Activated T-cell treated with anti-CD3 and anti-CD28 coated beads, Interleukin-2, amount 50 U/mL, for 72 hours (primary cell): Measurements from ENCODE around the gene FGF1. TPM values are rescaled to one million over a fixed set of nuclear protein-coding genes. Genes with fewer than 3 reads are reported as not detected.
A peak's percentile ranks its signal among the peaks of the same experiment; 100 is the strongest.

Experiments
- ATAC-seq, 2 donors: fragments of 150-1000 bp; cut with Tn5 transposase; replicated peaks in 1 of 2; 2 replicates each; pipeline ENCODE4 v1.10.0; 2021; ENCODE audit warnings: moderate library complexity in 2 of 2, mild to moderate bottlenecking in 1 of 2
- DNase-seq, 2 donors: peaks; one replicate each; pipeline ENCODE4 v3.0.0; 2021 to 2022; ENCODE audit warnings: mixed read lengths in 1 of 2
- H3K27ac Mint-ChIP-seq: one replicate; pipeline ENCODE4 v1.8.0; 2022; ENCODE audit warnings: mild to moderate bottlenecking, moderate library complexity, mixed read lengths
- H3K27me3 Mint-ChIP-seq: one replicate; pipeline ENCODE4 v1.8.0; 2022; ENCODE audit warnings: low read depth, mixed read lengths
- H3K36me3 Mint-ChIP-seq, 2 donors: one replicate each; pipeline ENCODE4 v1.8.0; 2022; ENCODE audit warnings: mixed read lengths in 2 of 2, mild to moderate bottlenecking in 1 of 2; ENCODE audit not compliant: insufficient read depth in 2 of 2
- H3K4me1 Mint-ChIP-seq: one replicate; pipeline ENCODE4 v1.8.0; 2022; ENCODE audit warnings: low read depth, mixed read lengths
- H3K4me3 Mint-ChIP-seq, 2 donors: one replicate each; pipeline ENCODE4 v1.8.0; 2022; ENCODE audit warnings: mild to moderate bottlenecking in 2 of 2, mixed read lengths in 2 of 2, moderate library complexity in 2 of 2
- H3K9me3 Mint-ChIP-seq, 2 donors: one replicate each; pipeline ENCODE4 v1.8.0; 2022; ENCODE audit warnings: mixed read lengths in 2 of 2
- total RNA-seq, 2 donors: library from RNA; stranded (reverse); gene quantifications; one replicate each; pipeline ENCODE4 v1.2.3, GENCODE V29; 2022

Gene FGF1
- total RNA-seq, 2 donors from 2014 or later = not detected

DNA sequence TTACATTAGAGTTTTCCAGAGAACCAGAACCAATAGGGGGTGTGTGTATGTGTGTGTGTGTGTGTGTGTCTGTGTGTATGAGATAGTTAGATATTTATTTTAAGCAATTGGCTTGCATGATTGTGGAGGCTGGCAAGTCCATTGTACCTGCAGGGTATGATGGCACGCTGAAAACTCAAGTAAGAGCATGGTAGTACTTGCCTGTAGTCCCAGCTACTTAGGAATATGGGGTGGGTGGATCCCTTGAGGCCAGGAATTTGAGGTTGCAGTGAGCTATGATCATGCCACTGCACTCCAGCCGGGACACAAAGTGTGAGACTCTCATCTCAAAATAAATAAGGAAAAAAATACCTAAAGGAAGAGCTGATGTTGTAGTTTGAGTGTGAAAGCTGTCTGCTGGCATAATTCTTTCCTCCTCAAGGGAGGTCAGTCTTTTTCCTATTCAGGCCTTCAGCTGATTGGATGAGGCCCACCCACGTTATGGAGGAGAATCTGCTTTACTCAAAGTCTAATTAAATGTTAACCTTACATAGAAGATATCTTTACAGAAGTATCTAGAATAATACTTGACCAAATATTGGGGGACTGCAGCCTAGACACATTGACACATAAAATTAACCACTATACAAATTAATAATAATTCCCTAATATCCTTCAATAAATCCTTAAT lies 107.6 kb downstream of the FGF1 start:
- DNase-seq (no peak), ATAC-seq (no peak)
- H3K4me1 Mint-ChIP-seq = peaks cover 28% of the 10 kb centered on the region

DNA sequence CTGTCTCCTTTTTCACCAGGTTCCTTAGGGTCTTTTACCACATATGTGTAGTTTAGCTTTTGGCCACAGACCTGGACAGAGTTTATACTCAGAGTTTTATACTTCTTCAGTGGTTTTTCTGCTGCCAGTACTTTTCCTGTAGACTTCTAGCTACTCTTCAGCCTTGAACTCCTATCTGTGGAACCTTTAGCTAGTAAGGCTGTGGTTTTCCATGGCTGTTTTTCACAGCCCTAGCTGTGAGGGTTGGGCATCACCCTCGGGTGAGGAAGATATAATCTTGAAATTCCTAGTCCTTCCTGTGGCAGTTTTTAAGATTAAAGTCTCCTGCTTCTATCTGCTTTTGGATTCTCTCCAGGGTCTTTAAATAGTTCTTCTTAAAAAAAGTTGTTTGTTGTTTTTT lies 109.1 kb downstream of the FGF1 start:
- ATAC-seq (no peak), DNase-seq (no peak)
- Mint-ChIP-seq H3K27ac (no peak overlapping the region), H3K27me3 (no peaks in the 10 kb centered on the region), H3K36me3 (peaks cover 5 to 10% of the 10 kb centered on the region in 2 donors), H3K4me3 (no peak overlapping the region), H3K9me3 (peaks cover 3 to 8% of the 10 kb centered on the region in 2 donors), H3K4me1 (peaks cover 27% of the 10 kb centered on the region)

More for the DNA sequence above, 107.6 kb downstream of the FGF1 start:
- H3K9me3 Mint-ChIP-seq = peaks cover 5 to 8% of the 10 kb centered on the region in 2 donors
- no peak overlapping the region for H3K27ac Mint-ChIP-seq
- H3K27me3 Mint-ChIP-seq = no peaks in the 10 kb centered on the region
- peaks cover 5 to 10% of the 10 kb centered on the region in 2 donors for H3K36me3 Mint-ChIP-seq
- no peak overlapping the region for H3K4me3 Mint-ChIP-seq

DNA sequence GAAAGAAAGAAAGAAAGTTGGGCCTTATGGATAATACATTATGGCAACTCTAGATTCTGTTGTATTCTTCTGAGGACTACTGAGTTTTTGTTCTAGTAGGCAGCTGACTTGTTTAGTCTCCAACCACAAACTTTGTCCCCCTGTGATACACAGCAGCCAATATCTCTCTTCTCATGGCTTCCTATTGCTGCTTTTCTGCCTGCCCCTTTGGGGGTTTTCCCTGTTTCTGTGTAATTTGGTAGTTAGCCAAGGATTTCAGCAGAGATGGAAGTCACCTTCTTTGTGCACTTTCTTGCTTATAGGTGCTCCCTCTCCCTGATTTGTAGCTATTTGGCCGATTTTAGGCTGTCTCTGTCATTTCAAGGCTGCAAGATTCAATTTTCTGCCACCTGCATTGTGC lies 109.6 kb downstream of the FGF1 start:
- Mint-ChIP-seq H3K27me3 (no peaks in the 10 kb centered on the region), H3K4me1 (peaks cover 22% of the 10 kb centered on the region), H3K9me3 (peaks cover 3 to 8% of the 10 kb centered on the region in 2 donors), H3K27ac (no peak overlapping the region), H3K4me3 (no peak overlapping the region), H3K36me3 (peaks cover 5 to 10% of the 10 kb centered on the region in 2 donors)
- DNase-seq (no peak), ATAC-seq (no peak)

DNA sequence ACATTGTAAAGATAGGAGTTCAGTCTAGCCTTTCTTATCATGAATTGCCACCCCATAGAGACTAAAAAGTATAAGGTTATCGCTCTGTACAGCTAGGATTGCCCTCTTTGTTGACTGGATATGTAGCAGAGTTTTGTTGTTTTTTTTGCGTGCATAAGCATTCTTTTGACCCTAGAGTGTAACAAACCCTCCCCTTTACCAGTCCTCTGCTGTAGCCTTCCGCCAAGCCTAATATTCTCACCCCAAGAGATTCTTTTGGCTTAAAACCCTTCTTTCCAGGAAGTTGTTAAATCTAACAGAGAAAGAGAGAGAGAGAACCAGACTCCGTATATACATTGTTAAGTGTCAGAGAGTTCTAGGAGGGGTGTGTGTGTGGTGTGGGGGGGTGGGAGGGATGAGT lies 113.9 kb downstream of the FGF1 start:
- Mint-ChIP-seq H3K27me3 (no peaks in the 10 kb centered on the region), H3K27ac (no peak overlapping the region), H3K4me1 (peaks cover 12% of the 10 kb centered on the region), H3K4me3 (no peak overlapping the region), H3K9me3 (no peaks in the 10 kb centered on the region), H3K36me3 (no peaks in the 10 kb centered on the region)
- ATAC-seq = no peak
- no peak for DNase-seq

- DNase-seq = no peak
- H3K4me3 Mint-ChIP-seq = no peak overlapping the region
- H3K4me1 Mint-ChIP-seq = peaks cover 6% of the 10 kb centered on the region
- no peaks in the 10 kb centered on the region for H3K9me3 Mint-ChIP-seq
- H3K36me3 Mint-ChIP-seq = no peaks in the 10 kb centered on the region
- H3K27me3 Mint-ChIP-seq = no peaks in the 10 kb centered on the region
- H3K27ac Mint-ChIP-seq = no peak overlapping the region
- no peak for ATAC-seq
Observed at GRCh38 chr5:142571371-142571770, 114.5 kb downstream of the FGF1 start.

DNA sequence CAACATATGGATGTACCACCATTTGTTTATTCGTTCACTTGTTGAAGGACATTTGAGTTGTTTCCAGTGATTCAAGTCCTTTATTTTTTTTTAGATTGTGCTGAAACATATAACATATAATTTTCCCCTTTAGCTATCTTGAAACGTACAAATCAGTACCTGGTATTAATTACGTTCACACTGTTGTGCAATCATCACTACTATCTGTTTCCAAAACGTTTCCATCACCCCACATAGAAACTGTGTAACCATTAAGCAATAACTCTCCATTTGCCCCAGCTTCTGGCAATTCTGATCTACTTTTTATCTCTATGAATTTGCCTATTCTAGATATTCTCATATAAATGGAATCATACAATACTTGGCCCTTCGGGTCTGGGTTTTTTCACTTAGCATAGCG lies 116.0 kb downstream of the FGF1 start:
- Mint-ChIP-seq H3K27me3 (no peaks in the 10 kb centered on the region), H3K36me3 (no peaks in the 10 kb centered on the region), H3K4me1 (peaks cover 5% of the 10 kb centered on the region), H3K9me3 (no peaks in the 10 kb centered on the region), H3K27ac (no peak overlapping the region), H3K4me3 (no peak overlapping the region)
- ATAC-seq (no peak), DNase-seq (no peak)

DNA sequence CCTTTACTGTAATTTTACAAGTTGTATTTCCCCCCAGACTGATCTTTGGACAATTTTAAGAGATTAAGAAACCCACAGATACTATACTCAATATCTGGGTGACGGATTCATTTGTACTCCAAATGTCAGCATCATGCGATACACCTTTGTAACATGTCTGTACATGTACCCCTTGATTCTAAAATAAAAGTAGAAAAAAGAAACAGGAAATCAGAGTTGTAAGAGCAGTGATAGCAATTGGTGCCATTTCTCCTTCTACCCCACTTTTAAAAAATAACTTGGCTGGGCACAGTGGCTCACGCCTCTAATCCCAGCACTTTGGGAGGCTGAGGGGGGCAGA lies 116.9 kb downstream of the FGF1 start:
- ATAC-seq = no peak
- DNase-seq = no peak
- Mint-ChIP-seq H3K27me3 (no peaks in the 10 kb centered on the region), H3K27ac (no peak overlapping the region), H3K4me3 (no peak overlapping the region), H3K9me3 (no peaks in the 10 kb centered on the region), H3K4me1 (peaks cover 5% of the 10 kb centered on the region), H3K36me3 (no peaks in the 10 kb centered on the region)

- Mint-ChIP-seq H3K4me1 (peaks cover 5% of the 10 kb centered on the region), H3K9me3 (no peaks in the 10 kb centered on the region), H3K4me3 (no peak overlapping the region), H3K27ac (no peak overlapping the region), H3K27me3 (no peaks in the 10 kb centered on the region), H3K36me3 (no peaks in the 10 kb centered on the region)
- ATAC-seq (no peak), DNase-seq (no peak)
Observed at GRCh38 chr5:142568283-142568995, 117.5 kb downstream of the FGF1 start.

DNA sequence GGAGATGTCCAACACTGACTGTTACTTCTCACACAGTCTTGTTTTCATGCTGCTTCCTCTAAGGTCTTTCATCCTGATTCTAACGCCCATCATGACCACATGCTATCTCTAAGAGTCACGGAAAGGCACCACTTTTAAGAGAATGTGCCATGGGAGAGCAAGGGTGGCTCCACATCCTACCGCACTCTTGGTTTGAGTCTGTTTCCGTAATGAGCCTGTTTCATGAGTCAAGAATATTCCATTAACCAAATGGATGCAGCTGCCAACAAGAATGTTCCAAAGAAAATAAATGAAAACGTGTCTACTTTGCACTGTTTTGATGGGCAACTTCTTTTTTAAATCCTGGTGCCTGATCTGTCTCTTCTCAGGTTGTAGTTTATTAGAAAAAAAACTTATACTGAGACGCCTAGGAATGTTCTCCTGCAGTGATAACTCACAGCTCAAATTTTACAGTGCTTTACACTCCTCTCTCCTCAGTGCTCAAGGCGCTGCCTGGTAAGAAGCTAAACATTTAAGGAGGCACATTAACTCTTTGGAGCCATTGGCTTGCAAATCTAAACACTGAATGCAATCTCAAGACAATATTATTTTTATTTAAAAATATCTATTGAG lies 124.3 kb downstream of the FGF1 start:
- no peak overlapping the region for H3K4me3 Mint-ChIP-seq
- no peaks in the 10 kb centered on the region for H3K36me3 Mint-ChIP-seq

DNA sequence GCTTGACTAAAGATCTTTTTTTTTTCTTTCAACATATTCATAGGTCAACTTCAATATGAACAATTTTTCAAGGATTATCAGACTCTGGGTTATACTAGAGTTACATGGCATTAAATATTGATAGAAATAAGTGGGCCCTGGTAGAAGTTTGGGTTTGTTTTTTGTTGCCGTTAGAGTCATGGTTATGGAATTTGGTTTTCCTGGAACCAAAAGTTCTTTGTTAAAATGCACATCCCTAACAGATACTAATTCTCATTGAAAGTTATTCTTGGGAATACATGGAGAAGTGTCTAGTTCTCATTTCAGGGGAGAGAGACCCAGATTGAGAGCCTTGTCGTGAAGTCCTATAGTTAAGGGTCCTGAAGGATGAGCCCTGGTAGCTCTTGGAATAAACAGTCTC lies 124.9 kb downstream of the FGF1 start:
- no peak overlapping the region for H3K27ac Mint-ChIP-seq
- H3K4me1 Mint-ChIP-seq = no peaks in the 10 kb centered on the region
- no peaks in the 10 kb centered on the region for H3K36me3 Mint-ChIP-seq
- no peaks in the 10 kb centered on the region for H3K9me3 Mint-ChIP-seq
- no peaks in the 10 kb centered on the region for H3K27me3 Mint-ChIP-seq
- DNase-seq (no peak), ATAC-seq (no peak)
- H3K4me3 Mint-ChIP-seq = no peak overlapping the region

More for the DNA sequence above, 124.3 kb downstream of the FGF1 start:
- Mint-ChIP-seq H3K27me3 (no peaks in the 10 kb centered on the region), H3K9me3 (no peaks in the 10 kb centered on the region), H3K27ac (no peak overlapping the region), H3K4me1 (no peaks in the 10 kb centered on the region)
- DNase-seq = no peak
- ATAC-seq = no peak

DNA sequence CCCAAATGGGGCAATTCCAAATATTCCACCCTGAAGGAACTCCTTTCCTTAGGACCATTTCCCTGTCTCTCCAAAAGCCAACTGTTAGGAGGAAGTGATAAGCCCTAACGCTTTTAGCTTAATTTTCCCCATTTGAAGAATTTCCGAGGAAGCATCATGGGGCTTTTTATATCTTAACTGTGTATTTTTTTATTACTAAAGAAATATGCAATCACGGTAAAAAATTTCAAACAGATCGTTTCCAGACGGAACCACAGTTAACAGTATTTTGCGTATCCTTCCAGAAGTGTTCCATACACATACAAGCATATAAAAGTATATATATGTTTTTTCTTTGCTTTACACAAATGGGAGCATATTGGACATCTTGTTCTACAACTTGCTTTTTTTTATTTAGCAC lies 133.8 kb downstream of the FGF1 start:
- Mint-ChIP-seq H3K36me3 (no peaks in the 10 kb centered on the region), H3K9me3 (no peaks in the 10 kb centered on the region), H3K4me1 (peaks cover 5% of the 10 kb centered on the region), H3K27me3 (peaks cover 27% of the 10 kb centered on the region), H3K27ac (no peak overlapping the region), H3K4me3 (peak overlapping the region in 1 of 2 donors; percentile 62)
- no peak for ATAC-seq
- DNase-seq = no peak

DNA sequence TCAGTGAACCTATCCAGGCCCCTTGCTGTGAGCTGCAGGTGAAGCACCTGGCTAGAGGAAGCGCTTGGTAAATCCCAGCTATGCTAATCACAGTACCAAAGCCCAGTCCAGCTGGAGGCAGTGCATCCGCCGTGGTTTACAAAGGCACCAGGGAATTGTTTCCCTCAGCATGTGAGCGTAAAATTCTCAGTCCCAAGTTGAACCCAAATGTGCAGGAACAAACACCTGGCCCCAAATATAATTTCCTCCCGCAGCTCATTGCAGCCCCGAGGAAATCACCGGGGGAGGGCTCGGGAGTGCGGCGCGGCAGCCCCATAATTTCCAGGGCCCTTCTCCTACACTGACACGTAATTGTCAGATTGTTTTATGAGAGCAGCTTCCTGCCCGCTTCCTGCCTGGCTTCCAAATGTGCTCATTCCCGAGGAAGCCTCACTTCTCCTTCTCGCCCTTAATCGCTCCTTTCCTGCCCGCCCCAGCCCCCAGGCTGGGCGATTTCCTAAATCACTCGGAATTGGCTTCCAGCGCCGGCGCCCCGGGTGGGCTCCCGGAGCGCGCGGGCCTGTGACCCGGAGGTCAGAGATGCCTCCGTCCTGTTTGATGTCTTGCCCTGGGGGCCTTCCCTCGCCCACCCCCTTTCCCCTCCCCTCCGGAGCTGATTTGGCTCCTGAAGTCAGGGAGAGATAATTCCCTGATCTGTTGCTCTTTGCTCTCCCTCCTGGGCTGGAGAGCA lies 134.4 kb downstream of the FGF1 start:
- Mint-ChIP-seq H3K9me3 (no peaks in the 10 kb centered on the region), H3K36me3 (no peaks in the 10 kb centered on the region), H3K4me3 (peak overlapping the region; percentile 27 to 62), H3K4me1 (peaks cover 5% of the 10 kb centered on the region), H3K27ac (no peak overlapping the region), H3K27me3 (peaks cover 27% of the 10 kb centered on the region)
- DNase-seq = no peak
- no peak for ATAC-seq

DNA sequence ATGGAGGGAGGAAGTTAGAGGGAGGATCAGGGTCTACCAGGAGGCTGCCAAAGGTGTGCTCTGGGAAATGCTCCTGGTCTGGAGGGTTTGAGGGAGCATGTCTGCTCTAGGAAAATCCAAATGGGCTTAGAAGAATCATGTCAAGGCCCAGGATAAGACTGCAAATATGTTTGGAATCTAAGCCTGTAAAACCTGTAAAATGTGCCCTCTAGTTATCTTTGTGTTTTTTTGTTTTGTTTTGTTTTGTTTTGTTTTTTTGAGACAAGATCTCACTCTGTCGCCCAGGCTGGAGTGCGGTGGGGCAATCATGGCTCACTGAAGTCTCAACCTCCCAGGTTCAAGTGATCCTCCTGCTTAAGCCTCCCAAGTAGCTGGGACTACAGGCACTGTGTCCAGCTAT lies 135.4 kb downstream of the FGF1 start:
- H3K27me3 Mint-ChIP-seq = peaks cover 27% of the 10 kb centered on the region

More for the DNA sequence above, 135.4 kb downstream of the FGF1 start:
- H3K4me3 Mint-ChIP-seq = no peak overlapping the region
- ATAC-seq = no peak
- peaks cover 5% of the 10 kb centered on the region for H3K4me1 Mint-ChIP-seq
- no peak for DNase-seq
- no peak overlapping the region for H3K27ac Mint-ChIP-seq
- no peaks in the 10 kb centered on the region for H3K36me3 Mint-ChIP-seq
- no peaks in the 10 kb centered on the region for H3K9me3 Mint-ChIP-seq
